Liver (tissue), 9 donors: ENCODE data around the gene KYNU. TPM values are rescaled to one million over a fixed set of nuclear protein-coding genes. Genes with fewer than 3 reads are reported as not detected.

ENCODE experiments used
- DNase-seq: peaks from one replicate; pipeline ENCODE4 v3.0.0-alpha.2; 2017; ENCODE audit warnings: low spot score
- H3K27ac ChIP-seq, 2 donors: one replicate each; pipeline ENCODE4 v1.7.0; 2013; ENCODE audit warnings: inconsistent platforms in 2 of 2, low read length in 2 of 2, control low read depth in 1 of 2, low read depth in 1 of 2, mild to moderate bottlenecking in 1 of 2
- H3K27me3 ChIP-seq, 4 donors: one replicate each; pipeline versions ENCODE4 v1.6.1 to v1.7.0; 2013; ENCODE audit warnings: low read length in 3 of 4, inconsistent platforms in 1 of 4, mild to moderate bottlenecking in 1 of 4, moderate library complexity in 1 of 4; ENCODE audit not compliant: control insufficient read depth in 4 of 4, insufficient read depth in 4 of 4
- H3K36me3 ChIP-seq, 4 donors: one replicate each; pipeline versions ENCODE4 v1.6.1 to v1.7.0; 2013; ENCODE audit warnings: low read length in 3 of 4, mild to moderate bottlenecking in 3 of 4, low read depth in 1 of 4, moderate library complexity in 1 of 4; ENCODE audit not compliant: control insufficient read depth in 4 of 4, insufficient read depth in 3 of 4
- H3K4me1 ChIP-seq, 4 donors: one replicate each; pipeline versions ENCODE4 v1.6.1 to v1.7.0; 2013; ENCODE audit warnings: low read length in 3 of 4, mild to moderate bottlenecking in 3 of 4, moderate library complexity in 1 of 4; ENCODE audit not compliant: control insufficient read depth in 4 of 4, insufficient read depth in 4 of 4
- H3K4me3 ChIP-seq, 3 donors: one replicate each; pipeline versions ENCODE4 v1.6.1 to v1.7.0; 2013; ENCODE audit warnings: low read length in 3 of 3, control low read depth in 1 of 3, low read depth in 1 of 3, mild to moderate bottlenecking in 1 of 3
- H3K9ac ChIP-seq, 2 donors: one replicate each; pipeline ENCODE4 v1.7.0; 2013; ENCODE audit warnings: low read length in 2 of 2, mild to moderate bottlenecking in 2 of 2, moderate library complexity in 2 of 2, control low read depth in 1 of 2, low read depth in 1 of 2
- H3K9me3 ChIP-seq, 4 donors: one replicate each; pipeline versions ENCODE4 v1.6.1 to v1.7.0; 2013; ENCODE audit warnings: low read length in 3 of 4; ENCODE audit not compliant: control insufficient read depth in 4 of 4
- CTCF ChIP-seq: fragments of 150-350 bp; IDR thresholded peaks from 2 replicates; pipeline ENCODE4 v1.5.1; 2017; ENCODE audit warnings: improper control_type of control experiment, low read depth, low read length; ENCODE audit not compliant: missing input control
- EGR1 ChIP-seq, 2 donors: IDR thresholded peaks; 2 replicates each; pipeline ENCODE4 v1.6.1; 2016 to 2018; ENCODE audit warnings: antibody characterized with exemption in 2 of 2, low read depth in 2 of 2
- FOXA1 ChIP-seq: IDR thresholded peaks from 2 replicates; pipeline ENCODE4 v1.6.1; 2016; ENCODE audit warnings: antibody characterized with exemption
- FOXA2 ChIP-seq: IDR thresholded peaks from 2 replicates; pipeline ENCODE4 v1.6.1; 2016; ENCODE audit warnings: antibody characterized with exemption
- GABPA ChIP-seq, 2 donors: IDR thresholded peaks in 1 of 2; conservative IDR thresholded peaks in 1 of 2; 2 replicates each; pipeline ENCODE4 v1.6.1; 2016; ENCODE audit warnings: antibody characterized with exemption in 2 of 2, mild to moderate bottlenecking in 1 of 2, moderate library complexity in 1 of 2
- HNF4A ChIP-seq, 2 donors: conservative IDR thresholded peaks; 2 replicates each; pipeline ENCODE4 v1.6.1; 2016; ENCODE audit warnings: antibody characterized with exemption in 2 of 2, mild to moderate bottlenecking in 2 of 2
- HNF4G ChIP-seq: IDR thresholded peaks from 2 replicates; pipeline ENCODE4 v1.6.1; 2016; ENCODE audit warnings: antibody characterized with exemption
- JUND ChIP-seq, 2 donors: IDR thresholded peaks; 2 replicates each; pipeline ENCODE4 v1.6.1; 2016; ENCODE audit warnings: antibody characterized with exemption in 2 of 2
- NR2F2 ChIP-seq: IDR thresholded peaks from 2 replicates; pipeline ENCODE4 v1.6.1; 2016; ENCODE audit warnings: antibody characterized with exemption
- RAD21 ChIP-seq, 2 donors: IDR thresholded peaks; 2 replicates each; pipeline ENCODE4 v1.6.1; 2016; ENCODE audit warnings: antibody characterized with exemption in 2 of 2, mild to moderate bottlenecking in 2 of 2
- REST ChIP-seq: IDR thresholded peaks from 2 replicates; pipeline ENCODE4 v1.6.1; 2016; ENCODE audit warnings: antibody characterized with exemption, mild to moderate bottlenecking
- RXRA ChIP-seq, 2 donors: IDR thresholded peaks; 2 replicates each; pipeline ENCODE4 v1.6.1; 2017 to 2018; ENCODE audit warnings: antibody characterized with exemption in 2 of 2, mild to moderate bottlenecking in 1 of 2
- SP1 ChIP-seq: IDR thresholded peaks from 2 replicates; pipeline ENCODE4 v1.6.1; 2018; ENCODE audit warnings: antibody characterized with exemption, mild to moderate bottlenecking
- TAF1 ChIP-seq: conservative IDR thresholded peaks from 2 replicates; pipeline ENCODE4 v1.6.1; 2016; ENCODE audit warnings: antibody characterized with exemption, mild to moderate bottlenecking
- YY1 ChIP-seq: IDR thresholded peaks from 2 replicates; pipeline ENCODE4 v1.6.1; 2016; ENCODE audit warnings: antibody characterized with exemption, mild to moderate bottlenecking
- WGBS: extraction: QIAGEN DNeasy Blood & Tissue Kit; methylation state at CpG from one replicate; pipeline ENCODE4 v1.1.7; 2013; 5-methylcytosine and 5-hydroxymethylcytosine counted together
- polyA plus RNA-seq, 2 donors: library from polyadenylated mRNA; stranded (reverse) in 1 of 2; unstranded in 1 of 2; fragments of 200-250 nt in 1 of 2; fragments of >200 nt in 1 of 2; fragmentation: Nextera tagmentation in 1 of 2; extraction: Ambion mirVana in 1 of 2; gene quantifications; one replicate each; pipeline versions ENCODE4 v1.2.1 to v1.2.3, GENCODE V29; 2013 to 2015
- total RNA-seq, 2 donors: library from RNA; depleted of rRNA; stranded (reverse); fragments of >200 nt; gene quantifications; one replicate each; pipeline ENCODE4 v1.2.3, GENCODE V29; 2014
- TF ChIP-seq, protein P1 (sequence below): IDR thresholded peaks from 2 replicates; pipeline ENCODE4 v1.6.1; 2016; ENCODE audit warnings: antibody characterized with exemption
- TF ChIP-seq, protein P2 (sequence below): IDR thresholded peaks from 2 replicates; pipeline ENCODE4 v1.6.1; 2016; ENCODE audit warnings: antibody characterized with exemption
- donor health status: healthy.
- donor health status: healthy.
- donor health status: healthy.
- donor health status: healthy.
- donor health status: healthy.

KYNU gene
- total and polyA plus RNA-seq, 4 donors = 24.0 to 64.3 (median 32.8) TPM

- no peak overlapping the region for H3K4me3 ChIP-seq
- H3K9me3 ChIP-seq = no peaks in the 10 kb centered on the region
- no peak for DNase-seq
- no peaks in the 10 kb centered on the region for H3K27me3 ChIP-seq
- H3K36me3 ChIP-seq = peaks cover 0 to 4% (median 0%) of the 10 kb centered on the region in 4 donors
- peaks cover 2 to 9% (median 5%) of the 10 kb centered on the region in 4 donors for H3K4me1 ChIP-seq
- no peak overlapping the region for H3K27ac ChIP-seq
- TF ChIP-seq, protein P1, sequence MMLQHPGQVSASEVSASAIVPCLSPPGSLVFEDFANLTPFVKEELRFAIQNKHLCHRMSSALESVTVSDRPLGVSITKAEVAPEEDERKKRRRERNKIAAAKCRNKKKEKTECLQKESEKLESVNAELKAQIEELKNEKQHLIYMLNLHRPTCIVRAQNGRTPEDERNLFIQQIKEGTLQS = no peak
- WGBS = 96% methylated on average over 2 of the region's 2 CpGs
- no peak overlapping the region for H3K9ac ChIP-seq
Measured at GRCh38 chr2:142987044-142987443, 109.6 kb downstream of the KYNU start.

- H3K4me1 ChIP-seq = peaks cover 2 to 5% (median 4%) of the 10 kb centered on the region in 4 donors
- H3K4me3 ChIP-seq = no peak overlapping the region
- no peaks in the 10 kb centered on the region for H3K27me3 ChIP-seq
- WGBS = 40% methylated on average over 5 of the region's 5 CpGs
- H3K9ac ChIP-seq = no peak overlapping the region
- peaks cover 0 to 4% (median 1%) of the 10 kb centered on the region in 4 donors for H3K36me3 ChIP-seq
- DNase-seq = no peak
- TF ChIP-seq RAD21 (IDR thresholded peaks at IDR 0.05) = peak; percentile 79 to 81
- no peak for TF ChIP-seq FOXA2
- peak; percentile 36 for TF ChIP-seq CTCF
- no peak overlapping the region for H3K27ac ChIP-seq
- H3K9me3 ChIP-seq = no peaks in the 10 kb centered on the region
Measured at GRCh38 chr2:142989273-142990204, 112.1 kb downstream of the KYNU start.

- 89% methylated on average over 3 of the region's 3 CpGs for WGBS
- no peaks in the 10 kb centered on the region for H3K27me3 ChIP-seq
- TF ChIP-seq HNF4G = no peak
- TF ChIP-seq HNF4A (conservative IDR thresholded peaks at IDR 0.05) = no peak
- TF ChIP-seq RAD21 (IDR thresholded peaks at IDR 0.05) = no peak
- TF ChIP-seq TAF1 = no peak
- no peak for TF ChIP-seq NR2F2
- TF ChIP-seq FOXA2 = no peak
- TF ChIP-seq, protein P1 = no peak
- no peak for TF ChIP-seq SP1
- TF ChIP-seq, protein P2, sequence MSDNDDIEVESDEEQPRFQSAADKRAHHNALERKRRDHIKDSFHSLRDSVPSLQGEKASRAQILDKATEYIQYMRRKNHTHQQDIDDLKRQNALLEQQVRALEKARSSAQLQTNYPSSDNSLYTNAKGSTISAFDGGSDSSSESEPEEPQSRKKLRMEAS = no peak
- TF ChIP-seq YY1 = no peak
- TF ChIP-seq GABPA (IDR thresholded peaks at IDR 0.05 in 1 of 2, conservative IDR thresholded peaks at IDR 0.05 in 1 of 2) = no peak
- no peak for TF ChIP-seq CTCF
- no peak for TF ChIP-seq REST
- TF ChIP-seq JUND (IDR thresholded peaks at IDR 0.05) = no peak
- TF ChIP-seq RXRA (IDR thresholded peaks at IDR 0.05) = no peak
- no peak for TF ChIP-seq FOXA1
- TF ChIP-seq EGR1 (IDR thresholded peaks at IDR 0.05; ENCODE audit: low read depth in 2 of 2) = no peak
Measured at GRCh38 chr2:142991295-142991694, 113.8 kb downstream of the KYNU start.

More at GRCh38 chr2:142991295-142991694, 113.8 kb downstream of the KYNU start:
- no peaks in the 10 kb centered on the region for H3K9me3 ChIP-seq
- no peak for DNase-seq
- H3K4me1 ChIP-seq = peaks cover 2 to 5% (median 4%) of the 10 kb centered on the region in 4 donors
- peaks cover 0 to 3% (median 0%) of the 10 kb centered on the region in 4 donors for H3K36me3 ChIP-seq
- H3K27ac ChIP-seq = no peak overlapping the region
- H3K4me3 ChIP-seq = no peak overlapping the region
- H3K9ac ChIP-seq = no peak overlapping the region
